K562 (cell line): ENCODE results near the gene PSMD13. TPM values are rescaled to one million over a fixed set of nuclear protein-coding genes. Genes with fewer than 3 reads are reported as not detected.
A peak's percentile ranks its signal among the peaks of the same experiment; 100 is the strongest.

Experiments
- C11orf30 ChIP-seq: fragments of 450-650 bp; IDR thresholded peaks from 2 replicates; pipeline ENCODE4 v1.6.1; 2016; ENCODE audit warnings: low read depth, mild to moderate bottlenecking
- CTBP1 ChIP-seq: fragments of 450-650 bp; IDR thresholded peaks from 2 replicates; pipeline ENCODE4 v1.6.1; 2016; ENCODE audit warnings: borderline replicate concordance
- IRF2 ChIP-seq: sonication (generic); formaldehyde crosslinking; IDR thresholded peaks from 2 replicates; pipeline ENCODE4 v1.8.1; 2022; ENCODE audit warnings: mild to moderate bottlenecking, missing genetic modification reagents
- LARP7 ChIP-seq: fragments of 450-650 bp; IDR thresholded peaks from 2 replicates; pipeline ENCODE4 v1.6.1; 2016
- MTF1 ChIP-seq: fragments of 250-450 bp; sonication (Bioruptor Pico); IDR thresholded peaks from 2 replicates; pipeline ENCODE4 v1.9.0; 2021; ENCODE audit warnings: moderate library complexity, mild to moderate bottlenecking, inconsistent platforms, borderline replicate concordance
- PBX2 ChIP-seq, 2 experiments: IDR thresholded peaks in 1 of 2; conservative IDR thresholded peaks in 1 of 2; 2 replicates each; pipeline ENCODE4 v1.6.1; 2016; ENCODE audit warnings: low read depth in 2 of 2, mild to moderate bottlenecking in 1 of 2, missing compliant biosample characterization in 1 of 2, missing genetic modification characterization in 1 of 2, moderate library complexity in 1 of 2
- RCOR1 ChIP-seq, 2 experiments: IDR thresholded peaks; 2 replicates each; pipeline ENCODE4 v1.6.1; 2012; ENCODE audit warnings: low read depth in 2 of 2, low read length in 2 of 2, borderline replicate concordance in 1 of 2, improper control_type of control experiment in 1 of 2
- SMAD1 ChIP-seq: fragments of 150-350 bp; IDR thresholded peaks from 2 replicates; pipeline ENCODE4 v1.6.1; 2014; ENCODE audit warnings: low read length, low read depth; ENCODE audit not compliant: partially characterized antibody
- SP1 ChIP-seq: sonication (generic); formaldehyde crosslinking; IDR thresholded peaks from 2 replicates; pipeline ENCODE4 v1.8.1; 2022; ENCODE audit warnings: mild to moderate bottlenecking, missing genetic modification reagents
- STAG1 ChIP-seq: sonication (generic); formaldehyde crosslinking; IDR thresholded peaks from 2 replicates; pipeline ENCODE4 v1.5.0; 2020; ENCODE audit warnings: missing genetic modification reagents, borderline replicate concordance
- SUPT5H ChIP-seq: fragments of 450-650 bp; IDR thresholded peaks from 2 replicates; pipeline ENCODE4 v1.6.1; 2016
- ZEB2 ChIP-seq: fragments of 450-650 bp; IDR thresholded peaks from 2 replicates; pipeline ENCODE4 v1.6.1; 2016
- ZNF174 ChIP-seq: fragments of 250-450 bp; sonication (Bioruptor Pico); IDR thresholded peaks from 2 replicates; pipeline ENCODE4 v1.4.0; 2020; ENCODE audit warnings: mild to moderate bottlenecking
- ZNF324 ChIP-seq: fragments of 250-450 bp; sonication (Bioruptor Pico); IDR thresholded peaks from 2 replicates; pipeline ENCODE4 v1.4.0; 2020; ENCODE audit warnings: mild to moderate bottlenecking
- ZNF561 ChIP-seq: fragments of 450-650 bp; formaldehyde crosslinking; conservative IDR thresholded peaks from 2 replicates; pipeline ENCODE4 v1.4.0; 2020; ENCODE audit warnings: mild to moderate bottlenecking, moderate library complexity
- ZNF589 ChIP-seq: fragments of 200-800 bp; sonication (Bioruptor generic); IDR thresholded peaks from 2 replicates; pipeline ENCODE4 v1.6.1; 2016; ENCODE audit warnings: low read depth, missing genetic modification characterization, missing compliant biosample characterization
- ZNF592 ChIP-seq: fragments of 450-650 bp; IDR thresholded peaks from 2 replicates; pipeline ENCODE4 v1.6.1; 2017; ENCODE audit warnings: antibody characterized with exemption, mild to moderate bottlenecking
- polyA plus RNA-seq, 8 experiments: library from polyadenylated mRNA; depleted of rRNA in 4 of 8; stranded (reverse) in 5 of 8; unstranded in 3 of 8; fragments of >200 nt; fragmentation: Nextera tagmentation in 2 of 8; fragmentation: Illumina TruSeq in 1 of 8; extraction: Ambion mirVana in 2 of 8; extraction: Trizol in 1 of 8; gene quantifications; 2 replicates each; pipeline versions ENCODE4 v1.2.1 to v1.2.3, GENCODE V29; 2011 to 2014; ENCODE audit warnings: inconsistent platforms in 1 of 8, missing spikeins in 1 of 8
- total RNA-seq, 7 experiments: library from RNA; depleted of rRNA in 6 of 7; stranded (reverse); fragments of >200 nt in 6 of 7; fragmentation: Illumina TruSeq in 2 of 7; extraction: Trizol in 2 of 7; gene quantifications; 2 replicates each; pipeline versions ENCODE4 v1.2.1 to v1.2.3, GENCODE V29; 2011 to 2021; ENCODE audit warnings: low replicate concordance in 1 of 7
- TF ChIP-seq, protein P1 (sequence below): fragments of 250-450 bp; sonication (Bioruptor Pico); IDR thresholded peaks from 2 replicates; pipeline ENCODE4 v1.8.0; 2021; ENCODE audit warnings: mild to moderate bottlenecking, moderate library complexity

Gene PSMD13
- total and polyA plus RNA-seq, 9 of the 15 experiments (the other 6 are each of a cell fraction or from before 2014, with no cell fraction given) = 185 to 383 (median 267) TPM

DNA sequence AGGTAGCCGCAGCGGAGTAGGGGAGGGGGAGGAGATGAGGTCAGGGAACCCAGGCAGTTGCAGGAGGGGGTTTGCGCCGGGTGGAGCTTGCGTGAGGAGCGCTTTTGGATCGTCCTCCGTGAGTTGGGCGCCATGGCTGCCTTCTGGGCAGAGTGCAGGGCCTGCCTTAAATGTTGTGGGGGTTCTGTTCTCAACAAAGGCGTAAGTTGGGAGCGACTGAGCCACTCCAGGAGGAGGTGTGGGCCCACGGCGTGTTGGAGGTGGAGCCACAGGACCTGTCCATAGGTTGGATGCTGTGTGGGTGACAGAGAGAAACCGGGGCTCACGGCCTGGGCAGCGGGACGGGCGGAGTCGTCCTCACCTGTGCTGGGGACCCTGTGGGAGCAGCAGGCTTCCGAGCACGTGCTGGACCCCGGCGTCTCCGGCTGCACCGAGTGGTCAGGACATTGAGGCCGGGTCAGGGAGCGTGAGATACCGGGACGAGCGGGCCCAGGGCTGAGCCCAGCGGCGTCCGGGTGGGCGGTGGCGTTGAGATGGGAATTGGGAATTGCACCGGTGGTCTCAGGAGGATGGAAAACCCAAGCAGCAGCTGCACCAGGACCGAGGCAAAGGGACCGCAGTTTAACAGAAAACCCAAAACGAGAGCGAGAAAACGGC, 51.2 kb downstream of the PSMD13 start (continued):
- TF ChIP-seq RCOR1 (IDR thresholded peaks at IDR 0.05; ENCODE audit: borderline replicate concordance in 1 of 2, low read depth in 2 of 2, low read length in 2 of 2) (no peak), ZNF174 (CRISPR knock-in tag) (no peak), ZEB2 (0 out of 2 replicates have a peak, but pooled peaks have one; percentile 23), ZNF592 (peak; percentile 65; the same call in 1 of the 2 replicates), LARP7 (no peak), CTBP1 (no peak), ZNF561 (CRISPR knock-in tag) (no peak), C11orf30 (no peak), SUPT5H (peak; percentile 62; the same call in 1 of the 2 replicates), SMAD1 (no peak), ZNF324 (no peak), SP1 (CRISPR knock-in tag) (peak; percentile 44; the same call in 1 of the 2 replicates), ZNF589 (CRISPR knock-in tag) (no peak), STAG1 (CRISPR knock-in tag) (no peak; the same call in 1 of the 2 replicates), MTF1 (no peak), IRF2 (CRISPR knock-in tag) (no peak), PBX2 (CRISPR knock-in tag; IDR thresholded peaks at IDR 0.05; ENCODE audit: low read depth) (no peak), PBX2 (tag; conservative IDR thresholded peaks at IDR 0.05; ENCODE audit: low read depth) (no peak)
- TF ChIP-seq, protein P1, sequence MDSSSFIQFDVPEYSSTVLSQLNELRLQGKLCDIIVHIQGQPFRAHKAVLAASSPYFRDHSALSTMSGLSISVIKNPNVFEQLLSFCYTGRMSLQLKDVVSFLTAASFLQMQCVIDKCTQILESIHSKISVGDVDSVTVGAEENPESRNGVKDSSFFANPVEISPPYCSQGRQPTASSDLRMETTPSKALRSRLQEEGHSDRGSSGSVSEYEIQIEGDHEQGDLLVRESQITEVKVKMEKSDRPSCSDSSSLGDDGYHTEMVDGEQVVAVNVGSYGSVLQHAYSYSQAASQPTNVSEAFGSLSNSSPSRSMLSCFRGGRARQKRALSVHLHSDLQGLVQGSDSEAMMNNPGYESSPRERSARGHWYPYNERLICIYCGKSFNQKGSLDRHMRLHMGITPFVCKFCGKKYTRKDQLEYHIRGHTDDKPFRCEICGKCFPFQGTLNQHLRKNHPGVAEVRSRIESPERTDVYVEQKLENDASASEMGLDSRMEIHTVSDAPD (CRISPR knock-in tag) = no peak
